Embryonic facial prominence (tissue), 1 donor: Measurements from ENCODE around the gene PLPPR1.

ENCODE experiments used
- DNase-seq: peaks from one replicate; pipeline ENCODE4 v3.0.0-alpha.2; 2016; ENCODE audit errors: extremely low spot score

Gene PLPPR1

GRCh38 chr9:101350285-101350684, 321.8 kb downstream of the PLPPR1 start:
- DNase-seq: no peak

- DNase-seq: no peak
These were observed 324.5 kb downstream of the PLPPR1 start for GRCh38 chr9:101352892-101353463.

GRCh38 chr9:101353683-101354082, 325.2 kb downstream of the PLPPR1 start:
- DNase-seq: no peak

- no peak for DNase-seq
These were observed 325.7 kb downstream of the PLPPR1 start for GRCh38 chr9:101354143-101354764.

GRCh38 chr9:101354765-101355708, 326.5 kb downstream of the PLPPR1 start:
- no peak for DNase-seq

GRCh38 chr9:101356619-101357018, 328.1 kb downstream of the PLPPR1 start:
- DNase-seq: no peak

- DNase-seq: no peak
These were observed 331.2 kb downstream of the PLPPR1 start for GRCh38 chr9:101359679-101360078.

- DNase-seq: no peak
These were observed 332.1 kb downstream of the PLPPR1 start for GRCh38 chr9:101360647-101361046.

GRCh38 chr9:101362450-101362849, 333.9 kb downstream of the PLPPR1 start:
- no peak for DNase-seq

- DNase-seq: no peak
These were observed 336.7 kb downstream of the PLPPR1 start for GRCh38 chr9:101365181-101365580.

- no peak for DNase-seq
These were observed 337.7 kb downstream of the PLPPR1 start for GRCh38 chr9:101366038-101366756.

GRCh38 chr9:101367323-101367722, 338.8 kb downstream of the PLPPR1 start:
- no peak for DNase-seq

- DNase-seq: no peak
These were observed 340.8 kb downstream of the PLPPR1 start for GRCh38 chr9:101369286-101369685.

GRCh38 chr9:101369884-101370531, 341.5 kb downstream of the PLPPR1 start:
- DNase-seq: no peak

GRCh38 chr9:101371813-101372212, 343.3 kb downstream of the PLPPR1 start:
- no peak for DNase-seq

- DNase-seq: no peak
These were observed 344.0 kb downstream of the PLPPR1 start for GRCh38 chr9:101372327-101373118.
